ENCODE measurements around the gene PDE5A. TPM values are rescaled to one million over a fixed set of nuclear protein-coding genes. Genes with fewer than 3 reads are reported as not detected.
A peak's percentile ranks its signal among the peaks of the same experiment; 100 is the strongest.

PDE5A gene
- total and polyA plus RNA-seq, 2 donors (not counting 3 experiments of a cell fraction or from before 2014, with no cell fraction given) = 0.73 to 2.3 TPM

GRCh38 chr4:119490335-119490734 is 138.3 kb downstream of the PDE5A start:
- DNase-seq (ENCODE audit: low read depth, low spot score) (peak; percentile 72), FAIRE-seq (peak; percentile 62)
- ChIA-PET CTCF (interaction anchor here (1.1 to 1.6 kb wide), 11 partner anchors 12 to 566 kb away, joined by 3 to 32 read pairs (median 6); no protein-coding TSS in a partner anchor), POLR2A (no interaction called here)
- BruUV-seq (replicated peaks) = no TSS peak
- Histone ChIP-seq H3K27me3 (ENCODE audit: control insufficient read depth in 2 of 2, insufficient read depth in 2 of 2, low read length in 2 of 2) (no peaks in the 10 kb centered on the region), H3K9me1 (replicated peaks; ENCODE audit: control insufficient read depth, extremely low read depth, insufficient read depth, low read length) (no peaks in the 10 kb centered on the region), H3K4me2 (ENCODE audit: insufficient read depth, low read length) (no peak overlapping the region), H3K4me1 (ENCODE audit: control insufficient read depth, extremely low read depth, insufficient read depth, low read length) (no peaks in the 10 kb centered on the region), H3K36me3 (ENCODE audit: control insufficient read depth in 2 of 2, extremely low read depth in 1 of 2, insufficient read depth in 2 of 2, low read length in 2 of 2) (peaks cover 0 to 7% of the 10 kb centered on the region in 2 experiments), H3K4me3 (replicated peaks in 1 of 3; ENCODE audit: insufficient read depth in 1 of 3, low read depth in 1 of 3, low read length in 3 of 3) (no peak overlapping the region), H4K20me1 (replicated peaks; ENCODE audit: control insufficient read depth, extremely low read depth, insufficient read depth, low read length) (no peaks in the 10 kb centered on the region), H3K9me3 (replicated peaks; ENCODE audit: control insufficient read depth, insufficient read depth, low read length) (no peaks in the 10 kb centered on the region), H2AFZ (ENCODE audit: low read depth, low read length) (no peak overlapping the region), H3K27ac (ENCODE audit: insufficient read depth, low read depth, low read length) (no peak overlapping the region), H3K79me2 (ENCODE audit: control insufficient read depth, insufficient read depth, low read length) (no peaks in the 10 kb centered on the region), H3K9ac (replicated peaks; ENCODE audit: extremely low read depth, insufficient read depth, low read length) (no peak overlapping the region)
- TF ChIP-seq JUN (IDR thresholded peaks at IDR 0.05; ENCODE audit: borderline replicate concordance, insufficient read depth, insufficient read length, low read depth) = no peak
- TF ChIP-seq, protein P1, sequence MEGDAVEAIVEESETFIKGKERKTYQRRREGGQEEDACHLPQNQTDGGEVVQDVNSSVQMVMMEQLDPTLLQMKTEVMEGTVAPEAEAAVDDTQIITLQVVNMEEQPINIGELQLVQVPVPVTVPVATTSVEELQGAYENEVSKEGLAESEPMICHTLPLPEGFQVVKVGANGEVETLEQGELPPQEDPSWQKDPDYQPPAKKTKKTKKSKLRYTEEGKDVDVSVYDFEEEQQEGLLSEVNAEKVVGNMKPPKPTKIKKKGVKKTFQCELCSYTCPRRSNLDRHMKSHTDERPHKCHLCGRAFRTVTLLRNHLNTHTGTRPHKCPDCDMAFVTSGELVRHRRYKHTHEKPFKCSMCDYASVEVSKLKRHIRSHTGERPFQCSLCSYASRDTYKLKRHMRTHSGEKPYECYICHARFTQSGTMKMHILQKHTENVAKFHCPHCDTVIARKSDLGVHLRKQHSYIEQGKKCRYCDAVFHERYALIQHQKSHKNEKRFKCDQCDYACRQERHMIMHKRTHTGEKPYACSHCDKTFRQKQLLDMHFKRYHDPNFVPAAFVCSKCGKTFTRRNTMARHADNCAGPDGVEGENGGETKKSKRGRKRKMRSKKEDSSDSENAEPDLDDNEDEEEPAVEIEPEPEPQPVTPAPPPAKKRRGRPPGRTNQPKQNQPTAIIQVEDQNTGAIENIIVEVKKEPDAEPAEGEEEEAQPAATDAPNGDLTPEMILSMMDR (IDR thresholded peaks at IDR 0.05; ENCODE audit: extremely low read depth in 1 of 2, insufficient read depth in 1 of 2, low read depth in 1 of 2, low read length in 2 of 2) = peak; percentile 11 to 53
- intact Hi-C loops (cut with micrococcal nuclease) (loop anchor here (1.0 kb wide), 1 partner anchor 176 kb away; no protein-coding TSS in a partner anchor), dilution Hi-C loops (cut with MboI; ENCODE audit: extremely low pct_ligation_motif_present, low sequenced_read_pairs) (no loop called here)

DNA sequence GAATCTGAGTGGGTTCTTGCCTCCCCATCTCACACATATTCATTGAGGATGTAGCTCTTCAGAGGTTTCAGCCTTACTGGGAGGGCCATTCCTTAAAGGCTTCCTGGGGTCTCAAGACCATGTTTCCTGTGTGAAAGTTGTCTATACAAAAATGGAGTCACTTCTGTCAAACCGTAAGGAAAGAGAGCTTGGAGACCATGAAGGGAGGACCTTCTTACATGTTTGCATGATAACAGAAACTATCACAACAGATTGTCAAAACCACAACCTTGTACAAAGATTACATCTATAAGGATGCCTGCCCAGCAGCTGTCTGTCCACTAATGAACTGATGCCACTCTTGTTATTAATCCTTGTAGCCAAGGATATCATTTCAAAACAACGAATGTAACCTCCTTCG is 139.3 kb downstream of the PDE5A start:
- dilution Hi-C loops (cut with MboI; ENCODE audit: extremely low pct_ligation_motif_present, low sequenced_read_pairs) = no loop called here
- H2AFZ ChIP-seq (ENCODE audit: low read depth, low read length) = no peak overlapping the region
- ChIA-PET POLR2A (no interaction called here), CTCF (interaction anchor here (1.2 to 1.5 kb wide), 2 partner anchors 69 to 449 kb away, joined by 3 to 6 read pairs; no protein-coding TSS in a partner anchor)
- no peak overlapping the region for H3K9ac ChIP-seq (replicated peaks; ENCODE audit: extremely low read depth, insufficient read depth, low read length)
- intact Hi-C loops (cut with micrococcal nuclease) = loop anchor here (2.0 kb wide), 1 partner anchor 509 kb away; no protein-coding TSS in a partner anchor
- no peaks in the 10 kb centered on the region for H3K9me1 ChIP-seq (replicated peaks; ENCODE audit: control insufficient read depth, extremely low read depth, insufficient read depth, low read length)
- no peaks in the 10 kb centered on the region for H3K79me2 ChIP-seq (ENCODE audit: control insufficient read depth, insufficient read depth, low read length)
- H3K4me3 ChIP-seq (replicated peaks in 1 of 3; ENCODE audit: insufficient read depth in 1 of 3, low read depth in 1 of 3, low read length in 3 of 3) = no peak overlapping the region
- H4K20me1 ChIP-seq (replicated peaks; ENCODE audit: control insufficient read depth, extremely low read depth, insufficient read depth, low read length) = no peaks in the 10 kb centered on the region
- H3K27me3 ChIP-seq (ENCODE audit: control insufficient read depth in 2 of 2, insufficient read depth in 2 of 2, low read length in 2 of 2) = no peaks in the 10 kb centered on the region
- no peak overlapping the region for H3K27ac ChIP-seq (ENCODE audit: insufficient read depth, low read depth, low read length)
- BruUV-seq (replicated peaks) = no TSS peak
- TF ChIP-seq MYC (IDR thresholded peaks at IDR 0.05; ENCODE audit: low read depth, low read length) = no peak
- TF ChIP-seq JUN (IDR thresholded peaks at IDR 0.05; ENCODE audit: borderline replicate concordance, insufficient read depth, insufficient read length, low read depth) = no peak
- TF ChIP-seq EZH2 (IDR thresholded peaks at IDR 0.05; ENCODE audit: borderline replicate concordance, low read depth, low read length, severe bottlenecking) = no peak
- no peak for TF ChIP-seq GATA2 (IDR thresholded peaks at IDR 0.05; ENCODE audit: insufficient read depth, insufficient read length, low read depth, low read length)
- no peak for TF ChIP-seq MAX (IDR thresholded peaks at IDR 0.05; ENCODE audit: insufficient read depth, insufficient read length)
- no peak for TF ChIP-seq POLR2AphosphoS5 (IDR thresholded peaks at IDR 0.05; ENCODE audit: insufficient read depth, low read depth, low read length)
- TF ChIP-seq, protein P1 (IDR thresholded peaks at IDR 0.05; ENCODE audit: extremely low read depth in 1 of 2, insufficient read depth in 1 of 2, low read depth in 1 of 2, low read length in 2 of 2) = no peak
- no peak for TF ChIP-seq FOS (IDR thresholded peaks at IDR 0.05; ENCODE audit: borderline replicate concordance, insufficient read depth, low read length)
- TF ChIP-seq POLR2A (IDR thresholded peaks at IDR 0.05; ENCODE audit: low read depth, low read length) = no peak
- no peaks in the 10 kb centered on the region for H3K9me3 ChIP-seq (replicated peaks; ENCODE audit: control insufficient read depth, insufficient read depth, low read length)
- FAIRE-seq = no peak
- no peaks in the 10 kb centered on the region for H3K4me1 ChIP-seq (ENCODE audit: control insufficient read depth, extremely low read depth, insufficient read depth, low read length)
- H3K36me3 ChIP-seq (ENCODE audit: control insufficient read depth in 2 of 2, extremely low read depth in 1 of 2, insufficient read depth in 2 of 2, low read length in 2 of 2) = peaks cover 0 to under 1% of the 10 kb centered on the region in 2 experiments
- H3K4me2 ChIP-seq (ENCODE audit: insufficient read depth, low read length) = no peak overlapping the region
- DNase-seq (ENCODE audit: low read depth, low spot score) = no peak
